GM21529 (cell line): ENCODE measurements around the gene CHTF18.
"Not testable (repeated sequence)": the region's sequence is repeated elsewhere in the genome, so short reads cannot be mapped to it uniquely, and the experiment has no call there.

Experiments
- ATAC-seq: cut with Tn5 transposase; IDR thresholded peaks from one replicate; pipeline ENCODE4 v1.9.1; 2021; ENCODE audit not compliant: unreplicated experiment

Gene CHTF18

GRCh38 chr16:804193-805048, 16.0 kb downstream of the CHTF18 start:
- no peak for ATAC-seq

- no peak for ATAC-seq
Measured at GRCh38 chr16:805474-805873, 17.1 kb downstream of the CHTF18 start.

- peak; percentile 92 for ATAC-seq
Measured at GRCh38 chr16:807347-808084, 19.1 kb downstream of the CHTF18 start.

GRCh38 chr16:808085-808386, 19.6 kb downstream of the CHTF18 start:
- no peak for ATAC-seq

- ATAC-seq: no peak
Measured at GRCh38 chr16:813204-813915, 24.9 kb downstream of the CHTF18 start.

GRCh38 chr16:813916-814412, 25.5 kb downstream of the CHTF18 start:
- no peak for ATAC-seq

- ATAC-seq: no peak
Measured at GRCh38 chr16:814974-815373, 26.6 kb downstream of the CHTF18 start.

GRCh38 chr16:815861-816260, 27.4 kb downstream of the CHTF18 start:
- no peak for ATAC-seq

GRCh38 chr16:817001-817906, 28.8 kb downstream of the CHTF18 start:
- no peak for ATAC-seq

GRCh38 chr16:818132-818531, 29.7 kb downstream of the CHTF18 start:
- no peak for ATAC-seq

- ATAC-seq: no peak
Measured at GRCh38 chr16:818592-818991, 30.2 kb downstream of the CHTF18 start.

GRCh38 chr16:819336-820043, 31.1 kb downstream of the CHTF18 start:
- no peak for ATAC-seq

- ATAC-seq: not testable (repeated sequence)
Measured at GRCh38 chr16:820044-820408, 31.6 kb downstream of the CHTF18 start.

- ATAC-seq: no peak
Measured at GRCh38 chr16:820748-821147, 32.3 kb downstream of the CHTF18 start.

- no peak for ATAC-seq
Measured at GRCh38 chr16:821751-822150, 33.3 kb downstream of the CHTF18 start.

- ATAC-seq: no peak
Measured at GRCh38 chr16:822174-822908, 33.9 kb downstream of the CHTF18 start.

GRCh38 chr16:822909-823297, 34.5 kb downstream of the CHTF18 start:
- no peak for ATAC-seq

- no peak for ATAC-seq
Measured at GRCh38 chr16:824194-824593, 35.8 kb downstream of the CHTF18 start.

- no peak for ATAC-seq
Measured at GRCh38 chr16:824601-825000, 36.2 kb downstream of the CHTF18 start.
